ENCODE data around the gene TRMU.
A peak's percentile ranks its signal among the peaks of the same experiment; 100 is the strongest.

The TRMU gene

GRCh38 chr22:46358766-46359165 is 23.3 kb downstream of the TRMU start:
- peaks cover 0 to 6% of the 10 kb centered on the region in 2 donors for H3K27me3 Mint-ChIP-seq
- peaks cover 5% of the 10 kb centered on the region for H3K36me3 Mint-ChIP-seq (ENCODE audit: insufficient read depth)
- no peak overlapping the region for H3K4me3 Mint-ChIP-seq
- H3K27ac Mint-ChIP-seq = no peak overlapping the region
- no peaks in the 10 kb centered on the region for H3K9me3 Mint-ChIP-seq
- DNase-seq (no peak), ATAC-seq (replicated peaks) (no peak)
- H3K4me1 Mint-ChIP-seq (ENCODE audit: low read depth in 2 of 2) = peaks cover 4 to 16% of the 10 kb centered on the region in 2 donors

GRCh38 chr22:46359362-46359761 is 23.8 kb downstream of the TRMU start:
- peaks cover 4 to 16% of the 10 kb centered on the region in 2 donors for H3K4me1 Mint-ChIP-seq (ENCODE audit: low read depth in 2 of 2)
- H3K27ac Mint-ChIP-seq = no peak overlapping the region
- ATAC-seq (replicated peaks) = no peak
- peaks cover 5% of the 10 kb centered on the region for H3K36me3 Mint-ChIP-seq (ENCODE audit: insufficient read depth)
- H3K4me3 Mint-ChIP-seq = no peak overlapping the region
- no peak for DNase-seq
- no peaks in the 10 kb centered on the region for H3K9me3 Mint-ChIP-seq
- H3K27me3 Mint-ChIP-seq = peaks cover 0 to 6% of the 10 kb centered on the region in 2 donors

- Mint-ChIP-seq H3K27ac (no peak overlapping the region), H3K27me3 (peaks cover 0 to 6% of the 10 kb centered on the region in 2 donors), H3K9me3 (no peaks in the 10 kb centered on the region), H3K36me3 (ENCODE audit: insufficient read depth) (peaks cover 5% of the 10 kb centered on the region), H3K4me1 (ENCODE audit: low read depth in 2 of 2) (peaks cover 4 to 15% of the 10 kb centered on the region in 2 donors), H3K4me3 (no peak overlapping the region)
- ATAC-seq (replicated peaks) (no peak), DNase-seq (no peak)
Observed at GRCh38 chr22:46360097-46360496, 24.6 kb downstream of the TRMU start.

- Mint-ChIP-seq H3K27ac (no peak overlapping the region), H3K9me3 (no peaks in the 10 kb centered on the region), H3K27me3 (peaks cover 0 to 6% of the 10 kb centered on the region in 2 donors), H3K36me3 (ENCODE audit: insufficient read depth) (no peaks in the 10 kb centered on the region), H3K4me1 (ENCODE audit: low read depth in 2 of 2) (peaks cover 0 to 9% of the 10 kb centered on the region in 2 donors), H3K4me3 (no peak overlapping the region)
- DNase-seq (no peak), ATAC-seq (replicated peaks) (no peak)
Observed at GRCh38 chr22:46360891-46361290, 25.4 kb downstream of the TRMU start.

GRCh38 chr22:46361826-46362202 is 26.3 kb downstream of the TRMU start:
- DNase-seq (no peak), ATAC-seq (replicated peaks) (no peak)
- Mint-ChIP-seq H3K27me3 (peaks cover 0 to 6% of the 10 kb centered on the region in 2 donors), H3K4me1 (ENCODE audit: low read depth in 2 of 2) (peaks cover 0 to 9% of the 10 kb centered on the region in 2 donors), H3K27ac (peak overlapping the region in 1 of 2 donors; percentile 12), H3K4me3 (no peak overlapping the region), H3K36me3 (ENCODE audit: insufficient read depth) (no peaks in the 10 kb centered on the region), H3K9me3 (no peaks in the 10 kb centered on the region)

GRCh38 chr22:46362203-46362933 is 26.9 kb downstream of the TRMU start:
- H3K27me3 Mint-ChIP-seq = peaks cover 0 to 6% of the 10 kb centered on the region in 2 donors
- no peak for ATAC-seq (replicated peaks)
- H3K4me1 Mint-ChIP-seq (ENCODE audit: low read depth in 2 of 2) = peaks cover 0 to 9% of the 10 kb centered on the region in 2 donors
- H3K9me3 Mint-ChIP-seq = no peaks in the 10 kb centered on the region
- no peak overlapping the region for H3K4me3 Mint-ChIP-seq
- no peak for DNase-seq
- H3K36me3 Mint-ChIP-seq (ENCODE audit: insufficient read depth) = no peaks in the 10 kb centered on the region
- peak overlapping the region in 1 of 2 donors; percentile 12 for H3K27ac Mint-ChIP-seq

- DNase-seq (no peak), ATAC-seq (replicated peaks) (no peak)
- Mint-ChIP-seq H3K4me3 (no peak overlapping the region), H3K4me1 (ENCODE audit: low read depth in 2 of 2) (peaks cover 3 to 12% of the 10 kb centered on the region in 2 donors), H3K27ac (no peak overlapping the region), H3K9me3 (no peaks in the 10 kb centered on the region), H3K27me3 (peaks cover 0 to 6% of the 10 kb centered on the region in 2 donors), H3K36me3 (ENCODE audit: insufficient read depth) (no peaks in the 10 kb centered on the region)
Observed at GRCh38 chr22:46362934-46363515, 27.5 kb downstream of the TRMU start.

GRCh38 chr22:46363611-46364321 is 28.3 kb downstream of the TRMU start:
- Mint-ChIP-seq H3K36me3 (ENCODE audit: insufficient read depth) (no peaks in the 10 kb centered on the region), H3K4me3 (no peak overlapping the region), H3K4me1 (ENCODE audit: low read depth in 2 of 2) (peaks cover 3 to 15% of the 10 kb centered on the region in 2 donors), H3K9me3 (no peaks in the 10 kb centered on the region), H3K27me3 (peaks cover 0 to 6% of the 10 kb centered on the region in 2 donors), H3K27ac (no peak overlapping the region)
- DNase-seq (no peak), ATAC-seq (replicated peaks) (no peak)

GRCh38 chr22:46364341-46365165 is 29.0 kb downstream of the TRMU start:
- Mint-ChIP-seq H3K4me1 (ENCODE audit: low read depth in 2 of 2) (peaks cover 5 to 17% of the 10 kb centered on the region in 2 donors), H3K27me3 (peaks cover 0 to 6% of the 10 kb centered on the region in 2 donors), H3K36me3 (ENCODE audit: insufficient read depth) (peaks cover 4% of the 10 kb centered on the region), H3K9me3 (no peaks in the 10 kb centered on the region), H3K27ac (no peak overlapping the region), H3K4me3 (no peak overlapping the region)
- ATAC-seq (replicated peaks) = no peak
- DNase-seq = no peak

- peaks cover 12 to 23% of the 10 kb centered on the region in 2 donors for H3K4me1 Mint-ChIP-seq (ENCODE audit: low read depth in 2 of 2)
- DNase-seq (no peak), ATAC-seq (replicated peaks) (no peak)
- H3K9me3 Mint-ChIP-seq = no peaks in the 10 kb centered on the region
- no peak overlapping the region for H3K27ac Mint-ChIP-seq
- no peak overlapping the region for H3K4me3 Mint-ChIP-seq
- H3K36me3 Mint-ChIP-seq (ENCODE audit: insufficient read depth) = peaks cover 4% of the 10 kb centered on the region
- H3K27me3 Mint-ChIP-seq = peaks cover 0 to 6% of the 10 kb centered on the region in 2 donors
Observed at GRCh38 chr22:46365166-46365624, 29.7 kb downstream of the TRMU start.

GRCh38 chr22:46366327-46366731 is 30.8 kb downstream of the TRMU start:
- no peaks in the 10 kb centered on the region for H3K9me3 Mint-ChIP-seq
- DNase-seq = no peak
- peaks cover 23 to 35% of the 10 kb centered on the region in 2 donors for H3K4me1 Mint-ChIP-seq (ENCODE audit: low read depth in 2 of 2)
- no peak overlapping the region for H3K27ac Mint-ChIP-seq
- no peak for ATAC-seq (replicated peaks)
- peak overlapping the region in 1 of 2 donors; percentile 53 for H3K4me3 Mint-ChIP-seq
- H3K36me3 Mint-ChIP-seq (ENCODE audit: insufficient read depth) = peaks cover 4% of the 10 kb centered on the region
- H3K27me3 Mint-ChIP-seq = peaks cover 0 to 6% of the 10 kb centered on the region in 2 donors

GRCh38 chr22:46366801-46367706 is 31.5 kb downstream of the TRMU start:
- ATAC-seq (replicated peaks) (no peak), DNase-seq (no peak)
- peaks cover 0 to 6% of the 10 kb centered on the region in 2 donors for H3K27me3 Mint-ChIP-seq
- peak overlapping the region in 1 of 2 donors; percentile 67 for H3K27ac Mint-ChIP-seq
- H3K4me3 Mint-ChIP-seq = peak overlapping the region in 1 of 2 donors; percentile 53
- H3K4me1 Mint-ChIP-seq (ENCODE audit: low read depth in 2 of 2) = peaks cover 30 to 42% of the 10 kb centered on the region in 2 donors
- H3K36me3 Mint-ChIP-seq (ENCODE audit: insufficient read depth) = peaks cover 4% of the 10 kb centered on the region
- H3K9me3 Mint-ChIP-seq = no peaks in the 10 kb centered on the region
